HL-60/S4 treated with retinoic acid at 250 ng/mL for 4 days and 3 days (cell line): ENCODE measurements around the gene SPATS1.

ENCODE experiments used
- in situ Hi-C: fragments of 300-500 bp; cut with MboI; formaldehyde crosslinking; loops from 2 replicates; pipeline ENCODE4 v1.7.0; 2022; ENCODE audit warnings: low sequenced_read_pairs

Gene SPATS1

GRCh38 chr6:44342489-44342888 is at the start of gene SPATS1:
Gene SPATS1, plus strand, starts transcription at chr6:44342650. Its CDS starts 446 bp downstream, at chr6:44343096.
- in situ Hi-C loops: no loop called here

- in situ Hi-C loops: no loop called here
These were observed 49.6 kb upstream of the SPATS1 start for GRCh38 chr6:44292661-44293365.

GRCh38 chr6:44294832-44295791 is 47.3 kb upstream of the SPATS1 start:
- in situ Hi-C loops: no loop called here

DNA sequence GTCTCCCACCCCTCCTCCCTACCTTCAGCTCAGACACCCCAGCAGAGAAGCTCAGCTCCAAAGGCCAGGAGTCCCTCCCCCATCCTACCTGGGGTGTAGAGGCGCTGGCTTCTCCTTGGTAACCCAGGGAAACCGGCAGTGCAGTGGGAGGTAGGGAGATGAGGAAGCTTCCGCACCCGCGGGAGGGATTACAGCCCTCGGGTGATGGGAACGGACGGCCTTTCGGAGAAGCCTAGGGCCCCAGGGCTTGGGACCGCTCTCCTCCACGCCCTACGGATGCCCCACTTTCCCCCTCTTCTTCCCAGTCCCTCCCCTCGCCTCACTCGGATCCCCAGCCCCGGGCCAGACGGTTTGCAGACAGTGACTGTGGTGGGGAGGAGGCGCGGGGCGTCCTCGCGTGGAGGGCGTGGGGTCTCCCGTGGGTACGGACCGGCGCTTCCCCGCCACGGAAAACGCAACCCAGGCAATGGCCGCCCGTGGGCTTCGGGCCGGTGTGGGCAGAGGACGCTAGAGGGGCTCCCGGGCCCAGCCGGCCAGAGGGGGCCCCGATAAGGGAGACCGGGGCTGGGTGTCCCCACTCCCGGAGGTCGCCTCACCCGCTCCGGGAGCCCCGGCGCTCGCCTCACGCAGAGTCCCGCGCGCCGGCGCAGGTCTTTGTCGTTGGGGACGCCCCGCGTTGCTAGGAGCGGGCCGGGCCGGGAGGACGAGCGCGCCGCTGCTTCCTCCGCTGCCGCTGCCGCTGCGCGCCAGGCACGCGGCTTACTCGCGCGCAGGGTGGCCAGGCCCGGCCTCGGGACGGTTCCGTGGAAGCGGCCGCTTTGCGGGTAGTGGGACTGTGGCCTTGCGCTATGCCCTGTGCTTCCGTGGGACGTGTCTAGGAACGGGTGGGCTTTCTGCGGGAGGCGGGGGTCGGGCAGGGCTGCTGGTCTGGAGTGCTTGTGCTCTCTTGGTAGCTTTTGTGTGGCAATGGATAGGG is 45.1 kb upstream of the SPATS1 start:
- in situ Hi-C loops: no loop called here

- in situ Hi-C loops: no loop called here
These were observed 44.2 kb upstream of the SPATS1 start for GRCh38 chr6:44298055-44298803.

GRCh38 chr6:44298864-44299263 is 43.6 kb upstream of the SPATS1 start:
- in situ Hi-C loops: no loop called here

- in situ Hi-C loops: no loop called here
These were observed 42.1 kb upstream of the SPATS1 start for GRCh38 chr6:44300292-44300823.

GRCh38 chr6:44301106-44301505 is 41.3 kb upstream of the SPATS1 start:
- in situ Hi-C loops: no loop called here

DNA sequence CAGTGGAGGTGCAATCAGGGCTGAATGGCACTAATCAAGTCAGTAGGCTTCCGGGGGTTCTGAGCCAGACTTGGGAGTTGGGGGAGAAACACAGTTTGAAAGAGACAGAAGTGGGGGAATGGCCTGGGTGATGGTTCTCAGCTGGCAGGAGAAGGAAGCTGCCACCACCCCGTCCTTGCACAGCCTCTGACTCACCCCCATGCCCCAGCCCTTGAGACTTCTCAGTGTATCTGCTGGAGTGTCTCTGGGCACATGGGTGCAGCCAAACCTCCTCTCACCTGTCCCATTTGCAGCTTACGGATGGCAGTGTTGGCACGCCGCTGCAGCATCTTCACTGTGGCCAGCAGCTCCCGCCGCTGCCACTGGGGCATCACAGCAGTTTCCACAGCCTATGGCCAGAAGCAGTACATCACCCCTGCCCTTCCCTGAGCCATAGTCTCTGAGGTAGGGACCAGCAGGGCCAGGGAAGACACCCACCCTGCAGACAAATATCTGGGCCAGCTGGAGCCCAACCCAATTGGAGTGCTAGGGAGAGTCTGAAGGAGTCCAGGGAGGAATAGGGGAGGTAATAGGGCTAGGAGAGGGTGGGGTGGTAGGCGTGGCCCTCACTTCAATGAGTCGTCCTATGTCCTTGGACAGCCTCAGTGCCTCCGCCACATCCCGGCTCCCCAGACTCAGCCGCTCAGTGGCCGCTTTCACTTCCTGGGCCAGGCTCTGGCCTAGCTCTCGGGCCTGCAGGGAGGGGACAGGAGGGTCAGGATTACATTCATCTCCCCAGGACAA is 40.5 kb upstream of the SPATS1 start:
- in situ Hi-C loops: no loop called here

DNA sequence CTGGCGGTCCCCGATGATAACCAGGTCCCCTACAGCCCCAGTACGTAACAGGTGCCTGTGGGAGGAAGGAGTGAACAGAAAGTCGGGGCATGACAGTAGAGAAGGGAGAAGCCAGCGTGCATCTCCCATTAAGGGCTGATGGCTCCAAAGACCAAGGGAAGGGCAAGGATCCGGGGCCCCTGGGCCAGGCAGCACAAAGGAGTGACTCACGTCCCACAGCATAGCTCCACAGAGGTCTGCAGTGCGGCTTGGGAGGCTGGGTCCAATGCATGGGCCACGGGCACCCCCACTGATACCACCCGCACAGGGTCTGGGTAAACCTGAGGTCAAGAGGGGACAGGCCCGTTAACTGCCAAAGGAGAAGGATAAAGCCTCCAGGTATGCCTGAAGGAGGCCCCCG is 39.6 kb upstream of the SPATS1 start:
- in situ Hi-C loops: no loop called here

GRCh38 chr6:44303842-44304241 is 38.6 kb upstream of the SPATS1 start:
- in situ Hi-C loops: no loop called here

GRCh38 chr6:44304282-44305199 is 37.9 kb upstream of the SPATS1 start:
- in situ Hi-C loops: no loop called here

DNA sequence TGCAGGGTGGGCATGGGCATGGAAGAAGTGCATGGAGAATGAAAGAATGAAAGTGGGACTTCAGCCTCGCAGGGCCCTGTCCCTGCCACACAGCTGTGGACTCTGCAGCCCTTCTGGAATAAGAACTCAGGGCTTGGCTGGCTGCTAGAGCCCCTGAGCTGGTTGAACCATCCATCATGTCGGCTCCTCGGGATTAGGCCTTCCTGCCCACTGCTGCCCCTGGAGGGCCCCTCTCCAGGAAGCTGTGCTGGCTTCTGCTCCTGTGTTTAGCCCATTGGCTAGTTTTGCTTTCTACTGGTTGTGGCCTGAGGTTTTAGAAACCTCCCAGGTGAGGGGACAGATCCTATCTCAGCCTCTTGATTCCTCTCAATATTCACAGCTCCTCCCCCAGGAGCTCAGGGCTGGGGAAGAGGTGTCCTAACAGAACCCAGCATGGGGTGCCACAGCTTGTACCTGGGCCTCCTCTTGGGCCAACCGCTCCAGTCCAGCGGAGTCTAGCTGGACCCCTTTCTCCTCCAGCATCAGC is 37.2 kb upstream of the SPATS1 start:
- in situ Hi-C loops: no loop called here

- in situ Hi-C loops: no loop called here
These were observed 35.7 kb upstream of the SPATS1 start for GRCh38 chr6:44306710-44307109.

DNA sequence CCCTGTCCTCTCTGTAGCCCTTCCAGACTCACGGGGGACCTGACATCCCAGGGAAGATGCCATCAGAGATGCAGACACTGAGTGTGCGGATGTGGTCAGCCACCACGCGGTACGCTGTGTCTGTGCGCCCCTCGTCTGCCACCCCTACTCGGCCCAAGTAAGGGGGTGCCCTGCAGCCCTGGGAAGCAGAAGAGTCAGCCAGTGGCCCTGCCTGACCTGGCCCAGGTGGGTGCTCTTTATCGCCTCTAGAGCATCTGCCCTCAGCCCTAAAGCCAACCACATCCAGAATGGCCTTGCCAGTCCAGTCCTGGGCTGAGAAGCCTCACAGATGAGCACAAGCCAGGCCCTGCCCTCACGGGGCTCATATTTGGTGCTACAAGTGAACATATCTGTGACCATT is 35.2 kb upstream of the SPATS1 start:
- in situ Hi-C loops: no loop called here

DNA sequence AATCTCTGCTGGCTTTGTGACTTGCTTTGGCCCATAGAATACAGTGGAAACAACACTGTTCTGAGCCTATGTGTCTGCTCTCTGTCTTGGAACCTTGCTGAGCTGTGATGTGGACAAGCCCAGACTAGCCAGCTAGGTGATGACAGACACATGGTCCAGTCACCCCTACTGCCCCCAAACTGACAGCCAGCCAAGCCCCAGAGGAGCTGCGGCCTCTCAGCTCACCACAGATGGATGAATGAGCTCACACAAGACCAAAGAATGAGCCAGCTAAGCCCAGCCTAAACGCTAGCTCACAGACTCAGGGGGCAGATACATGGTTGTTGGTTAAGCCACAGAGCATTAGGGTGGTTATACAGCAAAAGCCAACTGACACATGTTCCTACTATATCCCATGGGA is 33.4 kb upstream of the SPATS1 start:
- in situ Hi-C loops: no loop called here

- in situ Hi-C loops: no loop called here
These were observed 32.8 kb upstream of the SPATS1 start for GRCh38 chr6:44309631-44310030.

GRCh38 chr6:44310241-44310640 is 32.2 kb upstream of the SPATS1 start:
- in situ Hi-C loops: no loop called here
